ENCODE data around the gene RAVER2.

The RAVER2 gene

GRCh38 chr1:64877151-64877550, 132.3 kb downstream of the RAVER2 start:
- Histone ChIP-seq H3K9ac (ENCODE audit: low read length) (no peak overlapping the region), H3K9me2 (ENCODE audit: low read depth, low read length) (no peaks in the 10 kb centered on the region), H3K27me3 (ENCODE audit: insufficient read depth, low read length) (no peaks in the 10 kb centered on the region), H3K79me2 (ENCODE audit: insufficient read depth, low read length) (no peaks in the 10 kb centered on the region), H4K20me1 (ENCODE audit: insufficient read depth, low read length) (no peaks in the 10 kb centered on the region), H3K4me3 (ENCODE audit: low read depth, low read length, poor library complexity, severe bottlenecking) (no peak overlapping the region), H3F3A (ENCODE audit: insufficient read depth, low read length) (no peaks in the 10 kb centered on the region), H3K36me3 (ENCODE audit: insufficient read depth, low read length) (peaks cover 11% of the 10 kb centered on the region; the same call in 1 of the 2 replicates), H3K4me1 (ENCODE audit: insufficient read depth, low read length, severe bottlenecking) (no peaks in the 10 kb centered on the region), H2AFZ (ENCODE audit: low read length) (no peak overlapping the region), H3K4me2 (ENCODE audit: low read length) (no peak overlapping the region), H3K27ac (ENCODE audit: low read depth, low read length, poor library complexity, severe bottlenecking) (no peak overlapping the region), H3K9me3 (ENCODE audit: low read length) (no peaks in the 10 kb centered on the region)
- TF ChIP-seq, protein P1, sequence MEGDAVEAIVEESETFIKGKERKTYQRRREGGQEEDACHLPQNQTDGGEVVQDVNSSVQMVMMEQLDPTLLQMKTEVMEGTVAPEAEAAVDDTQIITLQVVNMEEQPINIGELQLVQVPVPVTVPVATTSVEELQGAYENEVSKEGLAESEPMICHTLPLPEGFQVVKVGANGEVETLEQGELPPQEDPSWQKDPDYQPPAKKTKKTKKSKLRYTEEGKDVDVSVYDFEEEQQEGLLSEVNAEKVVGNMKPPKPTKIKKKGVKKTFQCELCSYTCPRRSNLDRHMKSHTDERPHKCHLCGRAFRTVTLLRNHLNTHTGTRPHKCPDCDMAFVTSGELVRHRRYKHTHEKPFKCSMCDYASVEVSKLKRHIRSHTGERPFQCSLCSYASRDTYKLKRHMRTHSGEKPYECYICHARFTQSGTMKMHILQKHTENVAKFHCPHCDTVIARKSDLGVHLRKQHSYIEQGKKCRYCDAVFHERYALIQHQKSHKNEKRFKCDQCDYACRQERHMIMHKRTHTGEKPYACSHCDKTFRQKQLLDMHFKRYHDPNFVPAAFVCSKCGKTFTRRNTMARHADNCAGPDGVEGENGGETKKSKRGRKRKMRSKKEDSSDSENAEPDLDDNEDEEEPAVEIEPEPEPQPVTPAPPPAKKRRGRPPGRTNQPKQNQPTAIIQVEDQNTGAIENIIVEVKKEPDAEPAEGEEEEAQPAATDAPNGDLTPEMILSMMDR (IDR thresholded peaks at IDR 0.05; ENCODE audit: low read length), result no peak
- TF ChIP-seq EZH2 (IDR thresholded peaks at IDR 0.05; ENCODE audit: borderline replicate concordance, low read length), result no peak

DNA sequence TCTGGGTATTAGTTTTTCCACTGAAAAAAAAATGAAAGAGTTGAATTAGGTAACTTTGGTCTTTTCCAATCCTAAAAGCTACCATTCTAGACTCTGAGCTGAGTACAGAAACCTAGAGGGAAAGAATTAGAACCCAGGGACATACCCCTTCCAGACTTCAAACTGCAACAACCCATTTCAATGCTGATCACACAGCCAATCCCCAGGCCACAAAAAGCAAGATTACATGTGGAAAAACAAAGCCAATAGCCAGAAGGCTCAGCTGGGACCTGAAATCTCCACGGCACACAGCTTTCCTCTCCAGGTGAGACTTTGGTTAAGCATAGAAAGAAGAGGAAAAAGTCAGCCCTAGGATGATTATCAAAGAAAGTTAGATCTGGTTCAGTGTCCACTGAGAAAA, 132.7 kb downstream of the RAVER2 start:
- no peaks in the 10 kb centered on the region for H3K9me3 ChIP-seq (ENCODE audit: low read length)
- no peak overlapping the region for H3K4me3 ChIP-seq (ENCODE audit: low read depth, low read length, poor library complexity, severe bottlenecking)
- no peak overlapping the region for H3K27ac ChIP-seq (ENCODE audit: low read depth, low read length, poor library complexity, severe bottlenecking)
- TF ChIP-seq, protein P1 (IDR thresholded peaks at IDR 0.05; ENCODE audit: low read length), result no peak
- TF ChIP-seq EZH2 (IDR thresholded peaks at IDR 0.05; ENCODE audit: borderline replicate concordance, low read length), result no peak
- H4K20me1 ChIP-seq (ENCODE audit: insufficient read depth, low read length), result no peaks in the 10 kb centered on the region
- no peaks in the 10 kb centered on the region for H3K4me1 ChIP-seq (ENCODE audit: insufficient read depth, low read length, severe bottlenecking)
- H3F3A ChIP-seq (ENCODE audit: insufficient read depth, low read length), result no peaks in the 10 kb centered on the region
- no peaks in the 10 kb centered on the region for H3K27me3 ChIP-seq (ENCODE audit: insufficient read depth, low read length)
- no peaks in the 10 kb centered on the region for H3K79me2 ChIP-seq (ENCODE audit: insufficient read depth, low read length)
- H2AFZ ChIP-seq (ENCODE audit: low read length), result no peak overlapping the region
- no peak overlapping the region for H3K9ac ChIP-seq (ENCODE audit: low read length)
- H3K36me3 ChIP-seq (ENCODE audit: insufficient read depth, low read length), result peaks cover 11% of the 10 kb centered on the region; the same call in 1 of the 2 replicates
- no peaks in the 10 kb centered on the region for H3K9me2 ChIP-seq (ENCODE audit: low read depth, low read length)
- H3K4me2 ChIP-seq (ENCODE audit: low read length), result no peak overlapping the region

DNA sequence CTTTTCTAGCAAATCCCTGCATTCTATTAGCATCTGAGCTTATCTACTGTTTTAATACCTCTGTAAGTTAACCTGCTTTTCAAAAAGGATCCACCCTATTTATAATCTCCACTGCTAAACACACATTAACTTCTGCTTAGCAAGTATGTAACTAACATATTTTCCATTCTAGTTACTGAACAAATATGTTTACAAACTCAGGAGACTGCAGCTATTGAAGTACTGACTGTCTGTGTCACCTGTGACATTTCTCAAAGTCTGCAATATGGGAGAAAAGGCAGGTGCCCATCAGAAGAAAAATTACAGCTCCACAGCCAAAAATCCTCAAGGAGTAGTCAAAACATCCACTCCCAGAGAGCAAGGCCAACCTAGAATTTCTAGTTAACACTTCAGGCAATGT, 133.2 kb downstream of the RAVER2 start:
- Histone ChIP-seq H3K36me3 (ENCODE audit: insufficient read depth, low read length) (peaks cover 11% of the 10 kb centered on the region; the same call in 1 of the 2 replicates), H3K27me3 (ENCODE audit: insufficient read depth, low read length) (no peaks in the 10 kb centered on the region), H3F3A (ENCODE audit: insufficient read depth, low read length) (no peaks in the 10 kb centered on the region), H3K9me3 (ENCODE audit: low read length) (no peaks in the 10 kb centered on the region), H3K9me2 (ENCODE audit: low read depth, low read length) (no peaks in the 10 kb centered on the region), H3K79me2 (ENCODE audit: insufficient read depth, low read length) (no peaks in the 10 kb centered on the region), H3K4me1 (ENCODE audit: insufficient read depth, low read length, severe bottlenecking) (no peaks in the 10 kb centered on the region), H3K27ac (ENCODE audit: low read depth, low read length, poor library complexity, severe bottlenecking) (no peak overlapping the region), H4K20me1 (ENCODE audit: insufficient read depth, low read length) (no peaks in the 10 kb centered on the region), H3K4me2 (ENCODE audit: low read length) (no peak overlapping the region), H3K4me3 (ENCODE audit: low read depth, low read length, poor library complexity, severe bottlenecking) (no peak overlapping the region), H3K9ac (ENCODE audit: low read length) (no peak overlapping the region), H2AFZ (ENCODE audit: low read length) (no peak overlapping the region)
- TF ChIP-seq, protein P1 (IDR thresholded peaks at IDR 0.05; ENCODE audit: low read length), result no peak
- TF ChIP-seq EZH2 (IDR thresholded peaks at IDR 0.05; ENCODE audit: borderline replicate concordance, low read length), result no peak

Data from OCI-LY1 (cell line).